T-helper 1 cell (primary cell): ENCODE data around the gene SPOCK2.
A peak's percentile ranks its signal among the peaks of the same experiment; 100 is the strongest.

ENCODE experiments used
- DNase-seq, 5 donors: peaks; one replicate each; pipeline ENCODE4 v3.0.0-alpha.2; 2012 to 2020

The SPOCK2 gene

DNA sequence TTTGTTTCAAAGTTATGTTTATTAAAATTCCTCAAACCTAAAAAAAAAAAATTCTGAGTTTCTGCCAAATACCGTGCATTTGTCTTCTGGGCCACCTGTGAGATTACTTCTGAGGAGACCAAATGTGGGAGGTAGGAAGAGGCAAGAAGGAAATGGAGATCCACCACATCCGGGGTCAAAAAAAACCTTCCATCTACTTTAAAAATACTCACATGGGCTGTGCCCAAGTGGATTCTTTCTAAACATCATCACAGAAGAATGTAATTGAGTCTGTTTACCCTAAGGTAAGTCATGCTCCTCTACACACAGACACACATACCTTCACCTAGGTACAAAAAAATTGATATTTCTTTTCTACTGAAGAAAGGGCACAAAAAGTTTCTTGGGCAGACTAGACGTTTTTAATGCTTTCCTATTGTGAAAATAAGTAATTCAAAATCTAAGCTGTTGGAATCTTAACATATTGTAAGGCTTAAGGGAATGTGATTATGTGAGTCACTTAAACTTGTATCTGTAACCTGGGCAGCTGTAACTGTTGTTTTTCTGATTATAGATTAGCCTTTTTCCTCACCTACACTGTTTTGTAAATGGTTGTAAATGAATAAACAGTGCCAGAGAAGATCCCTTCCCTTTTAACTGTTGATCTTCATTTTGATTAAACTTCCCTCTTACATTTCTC, 19.1 kb upstream of the SPOCK2 start:
- DNase-seq: peak in 3 of 5 donors; percentile 27 to 66 (median 46)

DNA sequence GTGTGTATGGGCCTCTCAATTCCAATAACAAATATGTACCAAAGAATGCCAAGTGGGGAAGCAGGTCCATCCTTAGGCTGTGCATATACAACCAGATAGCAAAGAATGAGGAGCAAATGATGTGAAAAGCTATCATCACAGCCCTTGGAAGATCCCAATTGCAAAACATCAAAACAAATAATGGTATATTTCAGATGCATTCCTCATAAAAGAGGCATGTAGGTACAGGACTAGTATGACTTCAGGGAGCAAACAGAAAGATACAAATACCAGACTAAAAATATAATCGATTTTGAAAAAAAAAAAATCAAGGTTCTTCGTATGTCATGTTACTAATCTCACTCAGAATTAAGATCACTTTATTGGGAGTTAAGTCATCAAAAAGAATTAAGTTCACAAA, 18.5 kb upstream of the SPOCK2 start:
- DNase-seq: no peak

DNA sequence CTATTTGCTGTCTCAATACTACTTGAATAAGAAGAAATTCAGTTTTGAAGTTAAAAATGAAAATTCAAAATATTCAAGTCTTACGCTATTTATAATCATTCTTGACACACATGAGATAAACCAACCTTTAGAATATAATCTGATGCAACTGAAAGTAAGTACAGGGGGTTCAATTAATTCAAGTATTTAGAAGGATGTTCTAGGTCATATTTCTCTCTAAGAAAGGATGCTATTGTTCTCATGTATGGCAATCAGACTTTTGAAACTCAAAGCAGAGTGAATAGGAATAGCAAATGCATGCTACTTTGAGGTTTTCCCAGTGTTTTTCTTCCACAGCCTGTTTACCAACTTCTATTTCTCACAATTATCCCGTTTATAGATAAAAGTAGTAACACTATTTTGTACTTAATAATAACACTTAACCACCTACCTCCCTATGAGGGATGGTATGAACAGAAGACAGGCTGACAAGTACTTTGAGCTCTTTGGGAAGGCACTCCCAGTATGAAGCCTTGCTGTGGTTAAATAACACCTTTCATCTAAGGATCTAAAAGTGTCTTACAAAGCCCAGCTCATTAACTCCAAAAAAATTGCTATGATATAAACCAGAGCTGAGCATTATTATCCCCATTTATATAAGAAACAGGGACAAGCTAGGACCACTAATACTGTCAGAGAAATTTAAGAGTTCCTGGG, 18.0 kb upstream of the SPOCK2 start:
- DNase-seq: no peak

DNA sequence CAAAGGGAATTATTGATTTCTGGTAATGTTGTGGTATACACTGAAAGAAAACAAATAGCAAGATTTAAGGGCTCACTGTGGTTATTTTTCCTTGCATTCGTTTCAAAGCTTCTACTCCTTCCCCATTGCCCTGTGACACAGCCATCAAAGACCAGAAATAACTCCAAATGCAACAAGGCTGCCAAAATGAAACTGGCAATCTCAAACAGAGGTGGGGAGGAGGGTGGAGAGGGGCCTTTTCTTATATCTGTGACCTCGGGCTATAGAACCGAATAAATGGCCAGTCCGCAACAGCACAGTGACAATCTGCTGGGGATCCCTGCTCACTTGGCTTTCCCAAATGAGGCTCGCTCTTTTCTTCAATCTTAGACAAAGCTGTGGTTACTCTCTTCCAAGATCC, 17.4 kb upstream of the SPOCK2 start:
- no peak for DNase-seq

DNA sequence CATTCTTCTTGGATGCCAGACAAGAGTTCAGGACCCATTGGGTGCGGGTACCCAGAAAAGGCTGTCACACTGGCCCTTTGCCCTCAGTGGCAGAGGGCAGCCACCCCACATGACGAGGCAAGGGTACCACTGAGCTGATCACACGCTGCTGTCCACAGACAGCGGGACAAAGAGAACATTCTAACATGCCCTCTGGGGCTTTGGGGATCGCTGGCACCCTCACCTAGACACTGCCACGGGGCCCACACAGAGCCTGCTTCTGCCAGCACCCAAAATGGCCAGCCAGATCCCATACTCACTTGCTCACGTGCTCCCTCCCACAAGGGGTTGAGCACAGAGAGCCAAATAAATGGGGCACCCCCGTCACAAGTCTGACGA, 16.7 kb upstream of the SPOCK2 start:
- DNase-seq: no peak

DNA sequence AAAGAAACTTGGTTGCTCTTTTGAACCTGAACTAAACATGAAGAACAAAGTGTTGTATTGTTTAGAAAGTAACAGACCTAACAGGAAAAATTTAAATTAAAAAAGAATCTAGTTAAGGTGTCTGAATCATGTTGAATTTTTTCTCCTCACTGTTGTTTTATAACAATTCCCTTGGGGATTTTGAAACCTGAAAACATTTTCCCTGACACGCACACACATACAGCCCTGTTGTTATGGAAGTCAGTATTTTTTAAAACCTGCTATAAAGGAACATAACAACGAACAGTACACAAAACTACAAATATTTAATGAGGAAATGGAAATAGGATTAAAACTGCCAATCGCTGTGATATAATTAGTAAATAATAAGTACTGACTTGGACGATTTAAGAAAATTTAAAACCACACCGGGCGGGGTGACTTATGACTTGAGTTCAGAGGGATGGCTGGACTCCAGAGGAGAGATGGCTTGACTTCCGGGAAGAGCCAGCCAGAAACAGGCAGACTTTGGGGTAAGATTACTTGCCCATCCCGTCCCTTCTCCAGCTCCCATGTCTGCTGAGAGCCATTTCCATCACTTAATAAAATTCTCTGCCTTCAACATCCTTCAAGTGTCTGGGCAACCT, 16.2 kb upstream of the SPOCK2 start:
- DNase-seq: no peak

DNA sequence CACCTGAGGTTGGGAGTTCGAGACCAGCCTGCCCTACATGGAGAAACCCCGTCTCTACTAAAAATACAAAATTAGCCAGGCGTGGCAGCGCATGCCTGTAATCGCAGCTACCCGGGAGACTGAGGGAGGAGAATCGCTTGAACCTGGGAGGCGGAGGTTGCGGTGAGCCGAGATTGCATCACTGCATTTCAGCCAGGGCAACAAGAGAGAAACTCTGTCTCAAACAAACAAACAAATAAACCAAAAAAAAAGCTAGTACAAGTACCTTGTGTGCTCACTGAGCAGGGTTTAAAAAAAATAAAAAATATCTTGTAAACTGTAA, 11.2 kb upstream of the SPOCK2 start:
- DNase-seq: no peak

DNA sequence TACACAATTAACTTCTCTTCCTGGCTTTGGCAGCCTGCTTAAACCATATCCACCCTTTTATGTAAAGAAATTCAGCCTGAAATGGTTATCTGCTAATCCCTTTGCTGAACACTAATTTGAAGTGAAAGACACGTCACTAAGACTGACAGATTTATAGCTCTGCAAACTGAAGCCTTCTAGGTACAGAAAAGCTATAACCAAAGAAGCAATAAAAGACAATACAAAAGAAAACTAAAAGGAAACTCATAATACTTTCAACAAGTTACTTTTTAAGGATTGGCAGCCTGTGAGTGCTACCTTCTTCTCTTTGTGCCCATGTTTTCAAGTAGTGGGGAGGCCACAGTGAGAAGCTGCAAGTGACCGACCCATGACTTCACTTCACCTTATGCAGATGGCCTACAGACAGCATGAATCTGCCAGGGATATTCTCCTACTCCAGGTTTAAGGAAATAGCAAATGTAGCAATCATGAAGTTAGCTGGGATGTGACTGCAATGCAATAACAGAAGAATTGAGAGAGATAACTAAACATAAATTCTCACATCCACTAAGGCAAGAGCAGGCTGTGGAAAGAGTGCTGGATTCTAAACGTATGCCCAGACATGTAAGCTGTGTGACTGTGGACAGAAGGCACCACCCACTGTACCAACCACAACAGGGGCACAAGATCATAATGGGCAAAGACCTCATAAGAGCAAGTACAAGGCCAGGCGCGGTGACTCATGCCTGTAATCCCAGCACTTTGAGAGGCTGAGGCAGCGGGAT, 10.7 kb upstream of the SPOCK2 start:
- DNase-seq: no peak

DNA sequence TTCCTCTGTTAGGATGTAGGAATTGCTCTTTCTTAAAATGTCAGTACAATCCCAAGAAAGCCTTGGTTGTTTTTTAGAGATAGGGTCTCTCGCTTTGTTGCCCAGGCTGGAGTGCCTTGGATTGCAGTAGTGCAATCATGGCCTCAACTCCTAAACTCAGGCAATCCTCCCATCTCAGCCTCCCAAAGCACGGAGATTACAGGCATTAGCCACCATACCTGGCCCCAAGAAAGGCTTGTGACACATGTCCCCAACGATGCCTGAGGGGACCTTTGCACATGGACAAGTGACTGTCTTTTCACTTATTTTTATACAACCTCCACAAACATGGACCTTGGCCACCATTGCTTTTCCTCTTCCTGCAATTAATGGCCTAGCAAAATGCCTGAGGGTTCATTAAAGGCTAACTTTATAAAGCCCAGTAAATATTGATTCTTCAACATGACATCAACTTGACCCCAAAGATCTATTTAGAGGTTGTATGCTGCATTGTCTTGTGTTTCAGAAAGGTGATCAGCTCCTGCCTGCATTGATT, 10.0 kb upstream of the SPOCK2 start:
- DNase-seq: no peak

DNA sequence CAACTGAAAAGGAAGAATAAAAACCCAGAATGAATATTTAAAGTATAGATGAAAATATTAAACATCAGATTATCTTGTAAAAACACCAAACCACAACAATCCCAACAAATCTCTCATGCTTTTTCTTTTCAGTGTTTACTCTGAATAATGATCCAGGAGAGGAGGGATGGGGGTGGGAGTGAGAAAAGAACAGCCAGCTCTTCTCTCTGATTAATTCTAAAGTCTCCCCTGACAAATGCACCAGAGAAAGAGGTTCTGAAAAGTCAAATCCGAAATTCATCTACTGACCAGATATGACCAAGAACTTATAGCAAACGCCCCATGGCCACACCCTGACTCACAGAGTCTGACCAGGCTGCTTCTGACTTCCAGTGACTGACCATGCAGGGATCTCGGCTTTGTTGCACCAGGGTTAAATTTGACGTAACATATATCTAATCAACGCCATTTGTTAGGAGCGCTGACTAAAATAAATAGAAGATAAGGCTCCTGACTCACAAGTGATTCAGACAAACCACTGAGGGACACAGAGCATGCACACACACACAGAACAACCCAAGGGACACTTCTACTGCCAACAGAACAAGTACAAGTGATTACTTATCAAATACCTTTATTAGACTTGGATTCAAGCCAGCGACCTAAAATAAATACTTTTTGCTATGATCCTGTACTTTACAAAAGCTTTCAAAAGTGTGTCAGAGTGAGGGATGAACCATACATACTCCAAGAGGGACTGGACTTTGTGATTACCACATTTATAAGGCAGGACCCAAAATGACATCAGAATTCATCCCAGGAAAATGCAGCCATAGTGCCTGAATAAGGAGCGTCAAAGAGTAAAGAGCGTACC, 9.3 kb upstream of the SPOCK2 start:
- no peak for DNase-seq

DNA sequence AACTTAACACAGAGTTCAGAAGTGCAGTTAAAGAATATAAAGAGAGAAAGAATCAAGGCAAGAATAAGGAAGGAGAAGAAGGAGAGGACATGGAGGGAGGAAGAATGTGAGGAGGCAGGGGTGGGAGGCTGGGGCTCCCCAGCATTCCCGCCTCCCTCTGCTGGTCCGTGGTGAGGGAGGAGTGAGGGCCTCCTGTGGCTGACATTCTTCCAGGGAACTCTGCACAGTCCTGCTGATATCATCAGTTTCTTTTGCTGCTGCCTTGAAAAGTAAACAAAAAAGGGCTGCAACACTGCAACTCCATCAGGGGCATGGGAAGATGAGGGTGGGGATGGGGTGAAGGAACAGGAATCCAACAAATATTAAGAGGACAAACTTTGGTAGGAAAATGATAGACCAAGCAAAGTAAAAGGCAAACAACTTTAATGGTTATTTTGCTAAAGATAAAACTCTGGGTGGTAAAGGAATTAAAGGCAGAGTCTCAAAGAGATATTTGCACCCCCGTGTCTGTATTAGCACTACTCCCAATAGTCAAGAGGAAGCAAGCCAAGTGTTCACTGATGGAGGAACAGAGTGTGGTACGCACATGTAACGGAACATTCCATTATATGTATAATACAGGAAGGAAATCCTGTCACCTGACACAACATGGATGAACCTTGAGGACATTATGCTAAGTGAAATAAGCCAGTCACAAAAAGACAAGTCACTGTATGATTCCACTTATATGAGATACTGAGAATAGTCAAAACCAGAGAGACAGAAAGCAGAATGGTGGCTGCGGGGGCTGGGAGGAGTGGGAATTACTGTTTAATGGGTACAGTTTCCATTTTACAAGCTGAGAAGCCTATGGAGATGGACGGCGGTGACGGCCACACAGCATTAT, 8.0 kb upstream of the SPOCK2 start:
- DNase-seq: peak in 1 of 5 donors; percentile 40

DNA sequence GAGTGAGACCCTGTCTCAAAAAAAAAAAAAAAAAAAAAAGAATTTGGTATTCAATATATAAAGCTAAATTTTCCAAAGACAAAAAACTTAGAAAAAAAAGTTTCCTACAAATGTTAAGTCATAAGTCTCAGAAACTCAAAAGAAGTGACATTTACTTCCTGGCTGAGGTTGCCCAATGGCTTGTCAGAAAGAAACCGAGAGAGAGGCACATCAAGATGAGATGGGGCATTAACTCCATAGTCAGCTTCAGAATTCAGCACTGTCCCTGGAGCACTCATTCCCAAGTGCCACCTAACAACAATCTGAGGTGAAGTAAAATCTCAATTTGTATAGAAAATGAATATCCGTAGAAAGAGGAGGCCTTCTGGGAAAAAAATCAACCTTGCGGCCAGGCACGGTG, 6.8 kb upstream of the SPOCK2 start:
- peak in 1 of 5 donors; percentile 37 for DNase-seq

DNA sequence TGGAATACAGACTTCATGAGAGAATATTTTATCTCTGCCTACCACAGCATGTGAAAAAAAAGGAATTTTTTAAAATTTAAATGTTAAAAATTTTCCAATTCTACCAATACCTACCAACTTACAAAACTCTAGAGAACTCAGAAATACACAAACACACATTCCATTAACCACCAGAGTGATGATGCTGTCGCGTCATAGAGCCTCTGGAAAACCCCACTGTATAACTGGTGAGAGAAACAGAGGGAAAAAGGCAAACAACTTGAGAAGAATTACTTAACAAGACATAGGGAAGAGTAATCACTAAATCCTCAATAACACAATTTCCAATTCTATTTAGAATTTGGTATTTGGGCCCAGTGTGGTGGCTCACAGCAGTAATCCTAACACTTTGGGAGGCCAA, 6.2 kb upstream of the SPOCK2 start:
- DNase-seq: no peak

DNA sequence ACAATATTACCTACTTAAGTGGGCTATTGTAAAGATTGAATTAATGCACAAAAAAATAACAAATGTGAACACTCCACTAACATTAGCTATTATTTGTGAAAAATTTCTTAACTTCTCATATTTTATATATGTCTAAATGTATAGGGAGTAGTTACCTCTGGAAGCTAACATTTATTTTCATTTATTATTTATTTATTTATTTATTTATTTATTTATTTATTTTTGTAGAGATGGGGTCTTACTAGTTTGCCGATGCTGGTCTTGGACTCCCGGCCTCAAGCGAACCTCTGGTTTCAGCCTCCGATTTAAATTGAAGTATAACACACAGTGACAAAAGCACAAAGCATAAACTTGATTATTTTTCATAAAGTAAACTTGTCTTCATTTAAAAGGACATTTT, 5.1 kb upstream of the SPOCK2 start:
- no peak for DNase-seq

DNA sequence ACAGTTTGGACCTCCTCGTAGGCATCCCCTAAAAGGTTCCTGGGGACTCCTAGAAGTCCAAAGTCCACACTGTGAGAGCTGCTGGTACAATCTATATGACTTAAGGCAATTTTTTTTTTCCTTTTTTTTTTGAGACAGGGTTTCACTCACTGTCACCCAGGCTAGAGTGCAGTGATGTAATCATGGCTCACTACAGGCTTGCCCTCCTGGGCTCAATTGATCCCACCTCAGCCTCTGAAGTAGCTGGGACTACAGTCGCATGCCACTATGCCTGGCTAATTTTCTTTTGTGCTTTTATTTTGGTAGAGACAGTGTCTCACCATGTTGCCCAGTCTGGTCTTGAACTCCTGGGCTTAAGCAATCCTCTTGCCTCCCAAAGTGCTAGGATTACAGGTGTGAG, 4.6 kb upstream of the SPOCK2 start:
- no peak for DNase-seq

DNA sequence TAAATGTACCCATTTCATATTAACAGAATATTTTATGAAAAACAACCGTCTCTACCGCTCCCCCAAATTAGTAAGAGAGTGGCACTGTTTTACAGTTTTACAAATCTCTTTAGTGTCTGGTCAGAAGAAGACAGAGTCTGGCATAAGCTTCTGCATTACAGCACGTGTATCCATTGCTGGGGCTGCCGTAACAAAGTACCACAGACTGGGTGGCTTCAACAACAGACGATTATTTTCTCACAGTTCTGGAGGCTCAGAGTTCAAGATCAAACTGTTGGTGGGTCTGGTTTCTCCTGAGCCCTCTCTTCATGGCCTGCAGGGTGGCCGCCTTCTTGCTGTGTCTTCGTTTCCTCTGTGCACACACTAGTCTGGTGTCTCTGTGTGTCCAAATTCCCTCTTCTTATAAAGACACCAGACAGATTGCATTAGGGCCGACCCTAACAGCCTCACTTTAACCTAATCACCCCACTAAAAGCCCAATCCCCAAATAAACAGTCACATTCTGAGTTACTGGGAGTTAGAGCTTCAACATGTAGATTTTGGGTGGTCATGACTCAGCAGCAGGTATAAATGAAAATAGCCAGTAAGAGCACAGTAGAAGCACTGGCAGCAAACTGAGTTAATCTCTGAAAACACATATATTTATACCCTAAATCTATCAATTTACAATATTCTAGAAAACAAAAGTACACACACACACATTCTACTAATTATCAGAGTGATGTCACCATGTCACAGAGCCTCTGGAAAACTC, 4.0 kb upstream of the SPOCK2 start:
- DNase-seq: no peak

DNA sequence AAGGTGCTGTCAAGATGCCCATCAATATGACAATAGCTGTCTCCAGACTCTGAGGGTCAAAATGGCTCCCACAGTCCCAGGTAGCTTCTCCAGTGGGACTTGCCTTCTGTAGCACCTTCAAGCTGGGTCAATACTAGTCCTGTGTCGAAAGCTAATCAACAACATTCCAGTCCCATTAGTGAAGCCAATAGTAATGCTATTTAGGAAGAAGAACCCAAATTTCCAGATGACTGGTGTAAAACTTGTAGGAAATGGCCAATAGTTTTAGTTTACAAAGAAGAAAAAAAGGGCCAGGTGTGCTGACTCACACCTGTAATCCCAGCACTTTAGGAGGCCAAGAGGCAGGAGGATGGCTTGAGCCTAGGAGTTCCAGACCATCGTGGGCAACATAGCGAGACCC, 2.0 kb upstream of the SPOCK2 start:
- no peak for DNase-seq

DNA sequence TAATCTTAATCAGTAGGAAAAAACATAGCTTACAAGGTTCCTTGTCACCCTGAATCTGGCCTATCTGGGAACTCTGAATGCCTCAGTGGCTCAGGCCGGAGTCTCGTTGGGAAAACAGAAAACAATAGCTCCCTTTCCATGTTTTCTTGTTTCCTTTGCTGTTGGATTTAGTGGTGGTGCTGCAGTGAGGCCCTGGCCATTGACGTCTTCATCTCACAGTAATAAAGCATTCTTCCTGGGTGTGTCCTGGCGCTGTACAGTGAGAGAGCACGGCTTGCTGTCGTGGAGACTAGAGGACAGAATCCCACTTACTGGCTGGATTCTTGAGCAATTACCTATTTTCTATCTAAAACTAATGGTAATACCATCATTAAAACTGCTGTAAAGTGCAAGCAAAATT, 1.3 kb upstream of the SPOCK2 start:
- DNase-seq: peak in 1 of 5 donors; percentile 41

DNA sequence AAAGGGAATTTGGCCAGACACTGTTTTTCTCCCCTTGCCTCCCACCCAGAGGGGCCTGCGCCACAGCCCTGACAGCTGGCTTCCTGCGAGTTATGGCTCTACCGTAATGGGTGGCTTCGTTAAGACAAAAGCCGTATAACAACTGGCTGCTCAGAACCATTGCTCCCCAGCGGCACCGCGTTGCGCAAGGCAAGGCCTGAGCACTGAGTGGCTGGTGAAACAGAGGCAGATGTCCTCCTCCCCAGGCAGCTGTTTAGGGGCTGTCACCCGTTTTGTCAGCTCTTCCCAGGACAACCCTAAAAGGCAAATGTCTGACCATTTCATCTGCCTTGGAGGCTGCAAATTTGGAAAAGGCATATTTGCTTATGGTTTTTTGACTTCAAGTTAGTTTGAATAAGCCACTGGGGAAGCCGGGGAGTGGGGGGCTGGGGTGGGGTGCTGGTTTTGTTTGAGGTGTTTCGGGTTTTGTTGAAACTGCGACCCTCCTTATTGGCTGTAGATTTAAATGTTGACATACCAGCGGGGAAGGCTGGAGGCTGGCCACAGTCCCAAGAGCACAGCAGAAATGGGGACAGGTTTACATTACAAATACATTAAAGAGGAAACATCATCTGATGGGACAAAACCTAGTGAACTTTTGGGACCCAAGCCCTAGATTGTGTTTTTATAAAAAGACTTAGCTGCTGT, 681 bp upstream of the SPOCK2 start:
- DNase-seq: peak in 4 of 5 donors; percentile 44 to 74 (median 52)

DNA sequence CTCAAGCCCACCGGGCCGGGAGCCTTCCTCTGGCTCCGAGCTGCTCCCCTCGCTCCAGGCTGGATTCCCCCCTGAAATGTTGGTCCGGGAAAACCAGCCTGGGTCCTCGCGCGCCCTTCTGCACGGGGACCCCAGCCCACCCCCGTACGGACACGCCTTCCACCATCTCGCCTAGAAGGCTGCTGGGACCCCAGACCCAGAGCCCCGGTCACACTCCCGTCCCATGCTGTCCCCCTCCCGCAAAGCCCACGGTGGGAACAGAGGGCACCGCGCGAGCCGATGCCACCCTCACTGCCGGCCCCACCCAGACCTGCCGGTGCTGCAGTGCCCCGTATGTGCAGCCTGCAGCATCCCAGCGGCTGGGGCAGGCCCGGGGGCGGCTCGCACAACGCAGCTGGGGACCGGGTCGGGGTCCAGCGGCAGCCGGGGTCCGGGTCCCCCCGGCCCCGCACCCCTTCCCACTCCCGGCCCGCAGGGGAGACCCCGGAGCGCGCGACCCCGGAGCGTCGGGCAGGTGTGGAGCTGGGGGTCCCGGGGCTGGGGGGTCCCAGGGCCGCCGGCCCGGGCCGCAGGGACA, 871 bp downstream of the SPOCK2 start:
- peak in 4 of 5 donors; percentile 36 to 60 (median 45) for DNase-seq
